A673 (cell line): Measurements from ENCODE around the gene TBC1D22A. TPM values are rescaled to one million over a fixed set of nuclear protein-coding genes. Genes with fewer than 3 reads are reported as not detected.

Experiments used
- BruUV-seq: library from RNA; stranded (reverse); fragments of 400-500 nt; replicated peaks from 2 replicates; lab custom pipeline; 2021; lab: Mats Ljungman, UMichigan
- CTCF ChIA-PET: fragments of 300-600 bp; sonication (Branson Sonifier 250); formaldehyde crosslinking; loops from one replicate; lab custom pipeline; 2022; ENCODE audit warnings: antibody characterized with exemption; lab: Charles Lee
- POLR2A ChIA-PET: fragments of 300-600 bp; sonication (Branson Sonifier 250); formaldehyde crosslinking; loops from one replicate; lab custom pipeline; 2022; ENCODE audit warnings: antibody characterized with exemption; ENCODE audit not compliant: low non-redundant PET; lab: Charles Lee
- DNase-seq: peaks from one replicate; pipeline ENCODE4 v3.0.0-alpha.2; 2015; ENCODE audit warnings: low spot score
- H3K27ac ChIP-seq: fragments of 200-600 bp; sonication (generic); 2 replicates; pipeline ENCODE4 v1.5.1; 2016; ENCODE audit warnings: mixed run types, low read depth, mild to moderate bottlenecking, mixed read lengths, antibody characterized with exemption, low read length; ENCODE audit not compliant: poor library complexity, severe bottlenecking
- H3K27me3 ChIP-seq: fragments of 200-600 bp; sonication (generic); replicated peaks from 2 replicates; pipeline ENCODE4 v1.6.1; 2017; ENCODE audit warnings: mixed run types, low read depth, mild to moderate bottlenecking, mixed read lengths, antibody characterized with exemption, low read length; ENCODE audit not compliant: insufficient read depth, poor library complexity
- H3K36me3 ChIP-seq: fragments of 200-600 bp; sonication (generic); 2 replicates; pipeline ENCODE4 v1.6.1; 2016; ENCODE audit warnings: mixed run types, mild to moderate bottlenecking, mixed read lengths, antibody characterized with exemption, low read length; ENCODE audit not compliant: insufficient read depth, poor library complexity, severe bottlenecking
- H3K4me1 ChIP-seq: fragments of 200-600 bp; sonication (generic); 2 replicates; pipeline ENCODE4 v1.6.1; 2017; ENCODE audit warnings: mixed run types, mild to moderate bottlenecking, mixed read lengths, antibody characterized with exemption, low read length; ENCODE audit not compliant: insufficient read depth, poor library complexity, severe bottlenecking
- H3K4me3 ChIP-seq: fragments of 200-600 bp; sonication (generic); 2 replicates; pipeline ENCODE4 v1.5.1; 2016; ENCODE audit warnings: low read depth, mixed run types, mild to moderate bottlenecking, mixed read lengths, low read length; ENCODE audit not compliant: poor library complexity, severe bottlenecking
- H3K9me3 ChIP-seq: fragments of 200-600 bp; sonication (generic); 2 replicates; pipeline ENCODE4 v1.6.1; 2016; ENCODE audit warnings: mixed run types, low read depth, mild to moderate bottlenecking, mixed read lengths, antibody characterized with exemption, low read length; ENCODE audit not compliant: poor library complexity, severe bottlenecking
- EZH2 ChIP-seq: fragments of 200-600 bp; sonication (generic); IDR thresholded peaks from 2 replicates; pipeline ENCODE4 v1.6.1; 2017; ENCODE audit warnings: borderline replicate concordance, low read depth, mild to moderate bottlenecking, mixed read lengths, antibody characterized with exemption, low read length; ENCODE audit not compliant: poor library complexity, severe bottlenecking
- intact Hi-C: fragments of 100-400 bp; cut with micrococcal nuclease; formaldehyde crosslinking; loops from one replicate; pipeline ENCODE4 v1.10.0; 2022; ENCODE audit not compliant: unreplicated experiment
- total RNA-seq: library from RNA; stranded (reverse); gene quantifications from 2 replicates; pipeline ENCODE4 v1.2.3, GENCODE V29; 2021
- TF ChIP-seq, protein P1 (sequence below): fragments of 300-800, 200-600 bp; sonication (generic); conservative IDR thresholded peaks from 2 replicates; pipeline ENCODE4 v1.5.1; 2017; ENCODE audit warnings: low read depth, mild to moderate bottlenecking, antibody characterized with exemption, low read length, moderate library complexity, mixed read lengths

The TBC1D22A gene
- total RNA-seq, 1 experiment from 2014 or later: 22.5 TPM

DNA sequence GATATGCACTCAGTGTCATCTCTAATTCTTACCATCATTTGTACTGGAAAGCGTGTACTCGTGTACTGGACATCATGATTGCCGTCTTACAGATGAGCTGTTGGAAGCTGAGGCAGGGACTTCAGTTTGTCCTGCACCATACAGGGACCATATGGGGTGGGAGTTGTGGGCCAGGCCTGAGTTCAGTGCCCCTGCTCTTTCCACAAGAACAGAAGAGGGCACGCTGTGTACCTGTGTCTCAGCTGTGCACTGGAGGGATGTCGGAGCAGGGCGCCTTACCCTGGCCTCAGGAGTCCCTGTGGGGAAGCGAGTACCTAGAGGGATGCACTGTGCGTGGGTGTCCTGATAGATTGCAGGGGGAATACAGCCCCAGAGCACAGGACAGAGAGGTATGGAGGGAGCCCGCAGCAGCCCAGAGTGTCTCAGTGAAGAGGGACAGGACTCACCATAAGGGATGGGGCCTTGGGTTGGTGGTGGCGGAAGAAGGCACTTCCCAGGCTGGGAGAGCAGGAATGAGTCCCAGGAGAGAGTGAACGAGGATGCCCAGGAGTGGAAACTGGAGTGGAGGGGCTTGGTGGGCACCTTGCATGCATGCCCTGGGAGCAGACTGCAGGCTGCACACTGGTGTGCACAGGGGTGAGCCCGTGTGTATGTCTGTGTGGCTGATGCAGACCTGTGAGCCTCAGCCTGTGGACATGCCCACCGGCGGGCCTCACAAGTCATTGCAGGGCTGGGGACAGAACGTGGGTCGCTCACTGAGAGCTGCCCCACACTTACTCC lies 329.7 kb downstream of the TBC1D22A start:
- Histone ChIP-seq H3K4me3 (no peak overlapping the region), H3K36me3 (no peaks in the 10 kb centered on the region), H3K27me3 (no peaks in the 10 kb centered on the region), H3K4me1 (peaks cover 16% of the 10 kb centered on the region), H3K9me3 (no peaks in the 10 kb centered on the region), H3K27ac (no peak overlapping the region)
- TF ChIP-seq EZH2: no peak
- TF ChIP-seq, protein P1, sequence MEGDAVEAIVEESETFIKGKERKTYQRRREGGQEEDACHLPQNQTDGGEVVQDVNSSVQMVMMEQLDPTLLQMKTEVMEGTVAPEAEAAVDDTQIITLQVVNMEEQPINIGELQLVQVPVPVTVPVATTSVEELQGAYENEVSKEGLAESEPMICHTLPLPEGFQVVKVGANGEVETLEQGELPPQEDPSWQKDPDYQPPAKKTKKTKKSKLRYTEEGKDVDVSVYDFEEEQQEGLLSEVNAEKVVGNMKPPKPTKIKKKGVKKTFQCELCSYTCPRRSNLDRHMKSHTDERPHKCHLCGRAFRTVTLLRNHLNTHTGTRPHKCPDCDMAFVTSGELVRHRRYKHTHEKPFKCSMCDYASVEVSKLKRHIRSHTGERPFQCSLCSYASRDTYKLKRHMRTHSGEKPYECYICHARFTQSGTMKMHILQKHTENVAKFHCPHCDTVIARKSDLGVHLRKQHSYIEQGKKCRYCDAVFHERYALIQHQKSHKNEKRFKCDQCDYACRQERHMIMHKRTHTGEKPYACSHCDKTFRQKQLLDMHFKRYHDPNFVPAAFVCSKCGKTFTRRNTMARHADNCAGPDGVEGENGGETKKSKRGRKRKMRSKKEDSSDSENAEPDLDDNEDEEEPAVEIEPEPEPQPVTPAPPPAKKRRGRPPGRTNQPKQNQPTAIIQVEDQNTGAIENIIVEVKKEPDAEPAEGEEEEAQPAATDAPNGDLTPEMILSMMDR: no peak
- intact Hi-C loops: no loop called here
- POLR2A ChIA-PET: no interaction called here
- BruUV-seq: no TSS peak
- CTCF ChIA-PET: no interaction called here
- DNase-seq: no peak

DNA sequence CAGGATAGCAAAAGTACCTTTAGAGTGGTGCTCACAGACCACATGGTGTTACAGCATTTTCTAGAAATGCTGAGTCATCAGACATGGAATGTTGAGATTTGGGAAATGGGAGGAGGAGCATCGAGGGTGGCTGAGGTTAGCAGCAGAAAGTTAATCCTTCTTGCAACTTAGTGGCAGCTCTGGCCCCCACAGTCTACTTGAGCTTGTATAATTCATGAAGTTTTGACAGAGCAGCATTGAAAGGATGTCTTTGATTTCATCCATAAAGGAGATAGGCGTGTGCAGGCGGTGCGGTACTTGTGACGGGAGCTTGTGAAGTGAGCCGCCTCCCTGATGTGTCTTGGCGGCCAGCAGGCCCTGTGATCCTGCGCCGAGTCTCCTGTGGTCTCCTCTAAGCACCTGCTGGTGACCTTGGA lies 330.5 kb downstream of the TBC1D22A start:
- H3K27me3 ChIP-seq: no peaks in the 10 kb centered on the region
- no TSS peak for BruUV-seq
- no peaks in the 10 kb centered on the region for H3K9me3 ChIP-seq
- no peak overlapping the region for H3K4me3 ChIP-seq
- intact Hi-C loops: no loop called here
- POLR2A ChIA-PET: no interaction called here
- TF ChIP-seq, protein P1: no peak
- CTCF ChIA-PET: no interaction called here
- no peak overlapping the region for H3K27ac ChIP-seq
- H3K36me3 ChIP-seq: no peaks in the 10 kb centered on the region
- DNase-seq: peak; percentile 48
- peaks cover 16% of the 10 kb centered on the region for H3K4me1 ChIP-seq

GRCh38 chr22:47093720-47094119 lies 331.3 kb downstream of the TBC1D22A start:
- intact Hi-C loops: no loop called here
- ChIA-PET POLR2A (no interaction called here), CTCF (no interaction called here)

More at GRCh38 chr22:47093720-47094119, 331.3 kb downstream of the TBC1D22A start:
- H3K36me3 ChIP-seq: no peaks in the 10 kb centered on the region
- no peak for DNase-seq
- no peaks in the 10 kb centered on the region for H3K9me3 ChIP-seq
- BruUV-seq: no TSS peak
- no peaks in the 10 kb centered on the region for H3K27me3 ChIP-seq
- peaks cover 16% of the 10 kb centered on the region for H3K4me1 ChIP-seq
- no peak overlapping the region for H3K4me3 ChIP-seq
- TF ChIP-seq EZH2: no peak
- TF ChIP-seq, protein P1: no peak
- H3K27ac ChIP-seq: no peak overlapping the region
